COLO668 (cell line): Measurements from ENCODE around the gene NANOS3.
"Not testable (repeated sequence)": the region's sequence is repeated elsewhere in the genome, so short reads cannot be mapped to it uniquely, and the experiment has no call there.

Experiments
- DNase-seq: peaks from one replicate; lab custom pipeline; 2025; ENCODE audit not compliant: unreplicated experiment; lab: John Stamatoyannopoulos, UW

NANOS3 gene

DNA sequence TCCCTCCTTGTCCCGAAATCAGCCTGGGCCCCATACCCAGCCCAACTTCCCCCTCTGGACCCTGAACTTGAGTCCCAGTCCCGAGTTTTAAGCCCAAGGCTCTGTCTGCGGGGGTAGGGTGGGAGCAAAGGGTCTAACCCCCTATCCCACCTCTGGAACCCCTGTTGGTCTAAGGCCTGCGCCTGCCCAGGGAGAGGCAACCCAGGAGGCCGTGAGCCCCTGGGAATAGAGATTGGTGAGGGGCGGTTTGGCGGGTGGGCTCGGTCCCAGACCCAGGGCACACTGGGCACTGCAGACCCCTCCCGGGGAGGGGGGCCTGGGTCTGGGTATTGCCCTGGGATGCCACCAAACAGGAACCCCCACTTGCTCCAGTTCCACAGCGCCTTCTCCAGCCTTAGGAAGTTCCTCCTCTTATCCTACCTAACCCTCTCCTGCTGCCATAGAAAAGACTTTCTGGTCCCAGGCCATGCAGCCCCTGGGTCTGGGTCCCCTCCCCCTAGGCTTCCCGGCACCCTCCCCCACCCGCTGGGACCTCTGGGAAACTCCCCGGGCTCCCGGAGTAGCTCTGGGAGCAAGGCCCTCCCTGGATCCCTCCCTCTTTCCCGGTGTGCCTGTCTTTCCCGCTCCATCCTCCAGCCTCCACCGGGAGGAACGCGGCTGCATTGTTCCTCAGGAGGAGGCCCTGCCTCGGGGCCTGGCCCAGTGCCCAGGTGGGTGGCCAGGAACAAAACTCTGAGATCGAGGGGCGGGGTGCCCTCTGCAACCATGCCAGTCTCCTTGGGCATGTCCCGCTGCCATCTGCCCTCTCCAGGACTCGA lies 33.6 kb upstream of the NANOS3 start:
- DNase-seq, result peak; percentile 51

DNA sequence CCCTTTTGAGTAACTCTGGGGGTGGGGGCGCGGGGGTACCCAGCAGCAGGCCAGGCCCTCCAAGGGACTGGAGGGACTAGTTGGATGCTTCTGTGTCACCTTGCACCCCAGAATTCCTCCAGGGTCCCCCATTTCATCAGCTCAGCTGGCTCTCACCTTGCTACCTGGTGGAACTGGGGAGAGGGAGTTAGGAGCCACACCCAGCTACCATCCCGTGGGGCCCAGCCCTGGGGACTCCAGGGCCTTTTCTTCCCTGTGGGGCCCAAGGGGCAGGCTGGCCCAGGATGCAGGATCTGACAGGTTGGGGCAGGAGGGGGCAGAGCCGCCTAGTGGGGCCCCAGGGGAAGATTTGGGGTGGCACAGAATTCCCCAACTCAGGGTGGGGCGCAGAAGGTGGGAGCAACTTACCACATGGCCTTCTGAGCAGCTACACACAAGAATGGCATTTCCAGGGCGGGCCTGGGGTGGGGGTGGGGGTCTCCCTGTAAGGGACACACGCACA lies 32.8 kb upstream of the NANOS3 start:
- no peak for DNase-seq

DNA sequence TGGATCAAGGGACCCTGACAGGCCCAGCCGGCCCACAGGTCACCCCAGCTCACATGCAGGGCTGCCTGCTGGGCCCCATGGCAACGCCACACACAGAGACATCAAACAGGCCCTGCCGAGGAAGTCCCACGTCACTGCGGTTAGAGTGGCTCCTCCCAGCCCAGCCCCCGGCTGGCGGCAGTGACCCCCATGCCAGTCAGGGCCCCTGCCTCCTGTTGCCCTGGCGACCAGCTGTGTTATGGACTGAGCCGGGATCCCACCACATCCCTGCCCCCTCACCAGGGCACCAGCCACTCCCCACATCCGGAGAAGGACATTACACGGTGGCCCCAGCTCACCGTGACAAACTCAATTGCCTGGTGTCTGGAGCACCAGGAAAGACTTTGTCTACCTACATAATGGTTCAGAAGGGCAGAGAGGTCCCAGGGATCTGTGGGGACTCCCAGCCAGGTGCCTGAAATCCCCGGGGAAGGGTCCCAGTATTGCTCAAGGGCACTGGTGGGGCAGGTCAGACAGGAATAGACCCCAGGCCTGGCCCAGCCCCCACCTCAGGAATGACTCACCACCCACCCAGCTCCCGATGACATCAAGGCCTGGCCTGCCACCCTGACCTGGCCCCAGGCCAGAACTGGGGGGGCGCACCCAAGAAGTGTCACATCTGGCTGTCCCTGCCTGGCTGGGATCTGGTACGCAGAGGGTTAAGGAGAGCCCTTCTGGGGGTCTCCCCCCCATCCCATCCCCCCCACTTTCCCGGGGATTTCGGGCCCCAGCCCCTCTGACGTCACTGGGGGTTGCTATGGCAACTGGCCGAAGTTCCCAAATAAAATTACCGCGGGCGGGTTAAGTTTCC lies 30.2 kb upstream of the NANOS3 start:
- DNase-seq, result peak; percentile 94

DNA sequence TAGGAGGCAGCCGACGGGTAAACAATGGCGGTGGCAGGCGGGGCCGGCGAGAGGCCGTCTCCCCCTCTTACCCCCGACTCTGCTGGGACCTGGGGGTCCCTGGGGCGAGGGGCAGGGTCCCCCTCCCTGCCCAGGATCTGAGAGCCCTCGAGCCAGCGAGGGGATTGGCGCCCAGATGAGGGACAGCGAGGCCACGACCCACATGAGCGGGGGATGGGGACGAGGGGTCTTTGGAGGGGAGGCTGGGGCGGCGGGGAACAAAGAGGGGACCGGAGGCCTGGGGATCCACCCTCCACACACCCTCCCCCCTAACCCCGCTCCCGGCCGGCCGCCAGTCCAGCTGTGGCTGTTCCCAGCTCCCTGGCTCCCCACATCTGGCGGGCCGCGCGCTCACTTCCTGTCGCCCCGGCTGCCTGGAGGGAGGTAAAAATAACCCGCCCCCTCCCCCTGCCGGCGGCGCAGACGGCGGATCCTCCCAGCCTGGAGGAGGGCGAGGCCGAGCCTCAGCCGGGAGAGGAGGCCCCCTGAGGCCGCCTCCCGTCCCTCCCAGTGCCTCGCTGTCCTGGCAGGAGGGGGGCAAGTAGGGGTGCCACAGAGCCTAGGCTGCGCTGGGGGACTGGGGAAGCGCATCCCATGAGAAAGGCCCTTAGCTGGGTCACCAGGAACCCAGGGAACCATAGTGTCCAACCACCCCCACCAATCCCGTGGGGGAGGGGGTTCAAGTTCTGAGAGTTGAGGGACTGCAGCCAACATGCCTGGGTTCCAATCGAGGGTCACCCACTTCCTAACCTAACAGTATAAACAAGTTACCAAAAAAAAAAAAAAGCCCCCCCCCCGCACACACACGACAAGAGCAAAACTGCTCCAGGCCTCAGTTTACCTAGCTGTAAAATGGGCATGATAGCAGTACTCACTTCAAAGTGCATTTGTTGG lies 29.3 kb upstream of the NANOS3 start:
- DNase-seq, result peak; percentile 93

DNA sequence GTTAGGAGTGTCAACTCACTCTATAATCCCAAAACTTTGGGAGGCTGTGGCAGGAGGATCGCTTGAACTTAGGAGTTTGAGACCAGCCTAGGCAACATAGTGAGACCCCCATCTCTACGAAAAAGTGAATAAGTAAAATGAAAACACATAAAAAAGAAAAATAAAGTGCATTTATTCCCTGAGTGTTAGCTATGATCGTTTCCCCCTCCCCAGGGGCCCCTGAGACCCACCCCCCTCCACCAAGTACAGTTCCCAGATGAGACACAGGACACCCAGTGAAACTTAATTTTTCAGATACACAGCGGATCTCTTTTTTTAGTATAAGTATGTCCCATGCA lies 28.6 kb upstream of the NANOS3 start:
- DNase-seq, result no peak

DNA sequence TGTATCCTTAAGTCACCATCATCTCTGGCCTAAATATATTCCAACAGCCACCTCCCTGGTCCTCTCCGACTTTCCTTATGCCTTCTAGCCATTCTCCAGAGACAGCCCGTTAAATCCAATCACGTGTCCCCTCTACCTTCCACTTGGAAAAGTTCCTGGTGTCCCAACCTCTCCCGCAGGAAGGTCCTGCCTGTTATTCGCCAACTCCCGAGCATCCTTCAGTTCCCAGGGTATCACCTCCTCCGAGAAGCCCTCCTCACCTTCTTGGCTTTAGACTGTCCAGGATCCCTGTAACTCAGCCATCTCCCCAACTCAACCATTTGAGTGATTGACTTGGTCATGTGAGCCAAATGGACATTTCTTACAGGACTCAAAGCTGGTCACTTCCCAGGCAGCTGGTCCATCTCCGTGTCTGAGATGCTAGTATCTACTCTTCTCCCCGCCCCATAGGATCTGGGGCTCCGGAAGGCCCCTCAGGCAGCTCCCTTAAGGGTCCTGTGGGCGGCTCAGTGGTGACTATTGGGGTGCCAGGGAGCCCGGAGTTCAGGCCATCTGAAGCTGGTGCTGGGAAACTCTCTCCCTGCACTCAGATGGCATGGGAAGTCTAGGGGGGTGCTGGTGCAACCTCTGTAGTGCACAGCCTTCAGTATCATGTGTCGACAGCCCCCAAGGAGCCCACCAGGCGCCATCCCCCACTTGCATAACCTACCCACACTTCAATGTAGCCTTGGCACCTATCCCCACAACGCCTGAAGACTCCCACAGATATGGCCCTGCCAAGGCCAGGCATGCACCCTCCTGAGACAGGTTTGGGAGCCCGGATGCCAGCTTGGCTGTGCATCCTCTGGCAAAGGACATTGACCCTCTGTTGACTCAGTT lies 27.9 kb upstream of the NANOS3 start:
- DNase-seq, result no peak

DNA sequence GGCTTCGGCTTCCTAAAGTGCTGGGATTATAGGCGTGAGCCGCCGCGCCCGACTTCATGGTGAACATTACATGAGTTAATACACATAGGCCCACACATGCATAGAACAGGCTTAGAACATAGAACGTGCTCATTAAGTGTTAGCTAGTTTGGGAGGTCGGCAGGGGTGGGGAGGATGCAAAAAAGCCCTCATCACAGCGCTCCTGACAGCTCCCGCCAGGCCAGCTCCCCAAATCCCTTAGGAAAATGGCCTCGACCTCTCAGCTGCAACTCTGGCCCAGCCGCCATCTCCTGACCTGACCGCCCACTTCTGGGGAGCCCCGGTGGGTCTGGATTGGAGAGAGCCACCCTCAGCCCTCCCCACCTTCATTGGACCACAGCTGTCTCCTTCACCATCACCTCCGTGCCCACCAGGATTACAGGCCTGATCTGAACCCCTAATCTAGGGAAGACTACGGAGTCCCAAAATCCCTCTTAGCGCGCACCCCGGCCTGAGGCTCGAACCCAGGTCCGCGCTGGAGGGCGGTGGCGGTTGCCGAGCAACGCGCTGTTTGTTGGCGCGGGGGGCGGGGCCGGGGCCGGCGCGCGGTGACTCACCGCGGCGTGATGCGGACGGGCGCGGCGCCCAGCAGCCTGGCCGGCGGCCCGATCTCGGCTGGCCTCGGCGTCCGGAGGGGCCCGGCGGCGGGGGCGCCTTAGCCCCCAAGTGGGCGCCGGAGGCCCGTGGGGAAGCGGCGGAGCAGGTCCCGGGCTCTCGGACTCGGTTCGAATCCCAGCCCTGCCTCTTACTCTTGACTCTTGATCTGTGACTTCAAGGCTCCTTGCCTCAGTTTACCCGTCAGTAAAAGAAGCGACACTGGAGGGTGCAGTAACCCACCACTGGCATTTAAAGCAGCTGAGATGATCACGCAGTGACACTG lies 26.7 kb upstream of the NANOS3 start:
- peak; percentile 89 for DNase-seq

DNA sequence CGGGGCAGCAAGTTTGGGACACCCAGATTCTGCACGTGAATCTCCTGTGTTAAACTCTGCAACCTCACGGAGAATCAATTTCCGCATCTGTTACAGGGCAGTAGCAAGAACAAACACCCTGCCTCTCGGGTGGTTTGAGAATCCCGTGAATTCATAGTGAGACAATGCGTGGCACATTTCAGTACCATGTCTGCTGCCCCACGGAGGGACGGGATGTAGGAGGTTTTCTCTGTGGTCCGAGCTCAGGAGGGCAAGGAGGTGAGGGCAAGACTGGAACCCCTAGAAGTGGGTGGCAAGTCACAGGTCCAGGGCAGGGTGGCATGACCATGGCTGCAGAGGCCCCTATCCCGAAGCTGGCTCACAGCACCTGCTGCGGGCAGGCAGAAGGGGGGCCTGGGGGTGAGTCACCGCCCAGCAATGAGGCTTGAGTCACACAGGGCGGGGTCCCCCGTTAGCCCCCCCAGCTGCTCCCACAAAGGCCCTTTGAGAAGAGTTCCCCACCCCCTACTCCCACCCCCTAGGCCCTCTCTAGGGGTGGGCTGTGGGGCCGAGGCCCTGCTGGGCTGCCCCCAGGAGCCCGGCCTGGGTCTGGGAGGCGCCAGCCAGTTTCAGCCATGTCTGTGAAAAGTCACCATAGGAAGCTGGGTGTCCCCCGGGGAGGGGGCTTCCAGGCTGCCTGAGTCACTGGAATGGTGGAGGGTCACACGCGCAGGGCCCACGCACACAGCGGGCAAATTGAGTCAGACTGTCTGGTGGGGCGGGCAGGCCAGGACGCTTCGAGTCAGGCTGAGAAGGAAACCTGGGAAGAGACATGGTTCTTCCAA lies 25.8 kb upstream of the NANOS3 start:
- DNase-seq, result peak; percentile 76

DNA sequence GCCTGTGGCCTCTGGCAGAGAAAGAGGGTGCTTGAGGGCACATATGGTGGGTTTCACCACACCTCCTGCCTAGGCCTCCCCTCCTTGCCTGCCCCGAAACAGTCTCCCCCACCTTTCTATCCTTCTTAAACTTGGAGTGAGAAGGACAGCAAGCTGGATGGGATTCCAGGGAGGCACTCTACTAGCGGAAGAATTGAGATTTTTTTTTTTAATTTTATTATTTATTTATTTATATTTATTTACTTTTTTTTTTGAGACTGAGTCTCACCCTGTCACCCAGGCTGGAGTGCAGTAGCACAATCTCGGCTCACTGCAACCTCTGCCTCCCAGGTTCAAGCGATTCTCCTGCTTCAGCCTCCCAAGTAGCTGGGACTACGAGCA lies 25.2 kb upstream of the NANOS3 start:
- not testable (repeated sequence) for DNase-seq

DNA sequence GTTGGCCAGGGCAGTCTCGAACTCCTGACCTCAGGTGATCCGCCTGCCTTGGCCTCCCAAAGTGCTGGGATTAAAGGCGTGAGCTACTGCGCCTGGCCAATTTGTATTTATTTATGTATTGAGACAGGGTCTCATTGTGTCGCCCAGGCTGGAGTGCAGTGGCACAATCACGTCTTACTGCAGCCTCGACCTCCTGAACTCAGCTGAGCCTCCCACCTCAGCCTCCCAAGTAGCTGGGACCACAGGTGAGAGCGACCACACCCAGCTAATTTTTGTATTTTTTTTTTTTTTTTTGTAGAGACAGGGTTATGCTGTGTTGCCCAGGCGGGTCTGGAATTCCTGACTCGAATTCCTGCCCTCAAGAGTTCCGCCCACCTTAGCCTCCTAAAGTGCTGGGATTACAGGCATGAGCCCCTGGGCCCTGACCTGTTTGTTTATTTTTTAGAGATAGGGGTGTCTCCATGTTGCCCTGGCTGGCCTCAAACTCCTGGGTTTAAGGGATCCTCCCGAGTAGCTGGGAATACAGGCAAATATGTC lies 24.7 kb upstream of the NANOS3 start:
- not testable (repeated sequence) for DNase-seq

DNA sequence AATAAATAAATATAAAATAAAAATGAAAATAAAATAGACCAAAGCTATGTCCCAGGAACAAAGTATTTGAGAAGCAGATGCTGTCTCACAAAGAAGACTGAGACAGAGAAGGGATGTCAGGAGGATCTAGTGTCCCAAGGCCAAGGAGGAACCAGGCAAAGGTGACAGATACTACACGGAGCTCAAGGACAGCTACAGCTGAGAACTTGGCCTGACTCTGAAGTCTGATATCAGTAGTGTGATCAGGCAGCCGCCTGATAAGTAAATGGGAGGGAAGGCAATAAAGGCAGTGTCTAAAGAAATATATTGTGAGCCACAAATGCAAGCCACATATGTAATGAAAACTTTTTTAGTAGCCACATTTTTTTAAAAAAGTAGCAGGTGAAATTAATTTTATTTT lies 20.4 kb upstream of the NANOS3 start:
- no peak for DNase-seq

DNA sequence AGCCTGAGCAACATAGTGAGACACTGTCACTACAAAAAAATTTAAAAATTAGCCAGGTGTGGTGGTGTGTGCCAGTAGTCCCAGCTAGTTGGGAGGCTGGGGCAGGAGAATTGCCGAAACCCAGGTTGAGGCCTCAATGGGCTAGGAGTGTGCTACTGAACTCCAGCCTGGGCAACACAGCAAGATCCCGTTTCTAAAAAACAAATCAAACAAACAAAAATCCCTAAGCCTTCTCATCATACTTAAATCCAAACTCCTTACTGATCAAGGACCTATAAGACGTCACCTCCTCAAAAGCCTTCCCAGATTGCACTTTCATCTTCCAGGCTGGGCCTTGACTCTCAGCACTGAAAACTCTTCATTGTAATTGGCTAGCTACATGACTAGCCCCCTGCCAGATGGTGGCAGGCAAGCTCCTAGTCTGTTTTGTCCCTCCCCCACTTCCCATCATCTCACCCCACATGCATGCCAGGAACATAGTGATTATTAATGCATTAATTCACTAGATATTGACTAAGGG lies 17.5 kb upstream of the NANOS3 start:
- no peak for DNase-seq

DNA sequence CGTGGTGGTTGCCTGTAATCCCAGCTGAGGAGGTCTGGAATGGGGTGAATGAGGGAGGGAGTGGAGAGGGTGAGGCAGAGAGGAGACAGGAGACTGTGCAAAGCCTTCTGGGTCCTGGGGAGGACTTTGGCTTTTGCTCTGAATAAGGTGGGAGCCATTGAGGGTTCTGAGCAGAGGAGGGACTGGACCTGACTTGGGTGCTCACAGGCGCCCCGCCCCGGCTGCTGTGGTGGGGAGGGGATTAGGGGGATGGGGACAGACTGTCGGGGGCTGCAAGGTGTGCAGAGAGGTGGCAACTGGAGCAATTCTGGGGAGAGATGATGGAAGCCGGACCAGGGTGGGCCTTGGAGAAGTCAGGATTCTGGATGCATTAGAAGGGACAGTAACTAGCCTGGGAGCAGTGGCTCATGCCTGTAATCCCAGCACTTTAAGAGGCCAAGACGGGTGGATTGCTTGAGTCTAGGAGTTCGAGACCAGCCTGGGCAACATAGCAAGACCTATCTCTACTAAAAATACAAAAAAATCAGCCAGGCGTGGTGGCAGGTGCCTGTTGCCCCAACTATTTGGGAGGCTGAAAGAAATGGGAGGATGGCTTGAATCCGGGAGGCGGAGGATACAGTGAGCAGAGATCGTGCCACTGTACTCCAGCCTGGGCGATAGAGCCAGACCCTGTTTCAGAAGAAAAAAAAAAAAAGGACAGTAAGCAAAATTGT lies 16.1 kb upstream of the NANOS3 start:
- no peak for DNase-seq

DNA sequence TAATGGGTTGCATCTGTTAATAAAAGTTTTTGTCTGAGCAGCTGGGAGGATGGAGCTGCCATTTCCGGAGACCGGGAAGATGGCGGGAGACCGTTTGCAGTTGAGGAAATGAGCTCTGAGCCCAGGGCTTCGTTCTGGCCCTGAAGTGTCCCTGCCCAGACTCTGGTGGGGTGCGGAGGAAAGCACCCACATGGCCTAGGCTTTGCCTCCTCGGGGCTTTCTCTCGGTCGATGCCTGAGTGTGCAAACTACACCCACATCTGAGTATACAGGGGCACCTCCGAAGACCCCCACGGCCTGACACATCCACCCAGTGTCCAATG lies 15.6 kb upstream of the NANOS3 start:
- no peak for DNase-seq

DNA sequence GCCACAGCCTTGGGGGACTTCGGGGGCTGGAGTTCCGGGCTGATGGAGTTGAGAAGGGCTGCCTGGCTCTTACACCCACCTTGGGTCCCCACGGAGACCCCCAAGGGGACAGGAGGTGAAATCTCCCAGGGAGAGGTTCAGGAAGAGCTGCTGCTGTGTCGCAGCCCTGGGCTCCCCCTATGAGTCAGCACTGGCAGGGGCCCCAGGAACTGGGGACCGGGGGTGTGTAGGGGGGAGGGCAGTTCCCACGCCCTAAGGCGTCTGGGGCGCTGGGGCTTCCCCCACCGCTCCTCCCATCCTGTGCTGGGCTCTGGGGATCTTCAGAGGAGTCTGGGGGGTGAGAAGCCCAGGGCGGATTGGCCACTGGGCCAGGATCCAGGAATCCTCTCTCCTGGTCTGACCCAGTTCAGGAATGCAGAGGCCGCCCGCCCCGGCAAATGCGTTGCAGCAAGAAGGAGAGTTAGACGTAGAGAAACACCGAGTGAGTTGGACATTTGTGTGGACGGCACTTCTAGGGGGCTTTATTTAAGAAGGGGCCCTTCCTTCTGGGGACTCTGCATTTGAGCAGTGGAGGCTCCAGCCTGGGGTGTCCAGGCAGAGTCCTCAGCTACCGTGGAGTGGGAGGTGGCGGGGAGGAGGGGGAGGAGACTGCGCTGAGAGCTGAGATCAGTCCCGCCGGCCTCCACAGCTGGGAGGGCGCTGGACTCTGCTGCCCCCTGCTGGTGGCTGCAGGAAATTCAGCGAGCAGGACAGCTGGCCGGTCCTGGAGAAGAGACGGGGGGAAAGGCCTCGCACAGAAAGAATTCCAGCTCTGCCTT lies 15.0 kb upstream of the NANOS3 start:
- peak; percentile 79 for DNase-seq

DNA sequence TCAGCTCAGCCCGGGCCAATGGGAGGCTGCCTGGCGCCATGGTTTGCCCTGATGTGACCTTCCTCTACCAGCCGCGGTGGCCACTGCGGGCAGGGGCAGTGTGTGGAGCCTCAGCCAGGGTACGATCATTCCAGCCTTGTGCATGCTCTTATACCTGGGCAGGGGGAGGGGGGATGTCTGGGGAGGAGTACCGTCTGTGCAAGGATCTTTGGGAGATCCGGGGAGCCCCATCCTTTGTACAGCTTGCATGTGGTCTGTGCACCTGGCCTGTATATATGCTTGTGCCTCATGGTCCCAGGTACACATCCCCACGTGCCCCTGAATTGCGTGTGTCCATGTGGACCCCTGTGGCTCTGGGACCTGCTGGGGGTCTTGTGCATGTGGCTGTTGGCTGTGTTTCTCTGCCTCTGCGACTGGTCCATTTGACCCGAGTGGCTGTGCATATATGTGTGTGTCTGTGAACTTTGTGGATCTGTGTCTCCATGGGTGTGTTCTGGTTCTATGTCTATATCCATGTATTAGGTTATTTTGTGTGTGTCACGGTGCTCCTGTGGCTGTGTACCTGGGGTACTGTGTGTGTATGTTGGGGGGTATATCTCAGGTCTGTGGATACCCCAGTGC lies 12.8 kb upstream of the NANOS3 start:
- no peak for DNase-seq
